ENCODE results near the gene CNPY1. TPM values are rescaled to one million over a fixed set of nuclear protein-coding genes. Genes with fewer than 3 reads are reported as not detected.

CNPY1 gene
- total and polyA plus RNA-seq, 2 experiments from 2014 or later, result not detected

GRCh38 chr7:155526225-155526624, 20.1 kb downstream of the CNPY1 start:
- Histone ChIP-seq H3K36me3 (replicated peaks; ENCODE audit: insufficient read depth, low read depth) (no peaks in the 10 kb centered on the region), H3K27ac (no peak overlapping the region), H3K4me1 (ENCODE audit: insufficient read depth) (no peaks in the 10 kb centered on the region), H4K20me1 (ENCODE audit: insufficient read depth, poor library complexity, severe bottlenecking) (no peaks in the 10 kb centered on the region), H3K4me3 (no peak overlapping the region), H3K27me3 (peaks cover 65% of the 10 kb centered on the region), H3K4me2 (no peak overlapping the region), H3K79me2 (no peaks in the 10 kb centered on the region), H3K9me2 (replicated peaks; ENCODE audit: insufficient read depth) (no peaks in the 10 kb centered on the region), H3K9me3 (ENCODE audit: low read depth) (no peaks in the 10 kb centered on the region), H2AFZ (no peak overlapping the region)
- 76% methylated on average over 13 of the region's 13 CpGs for WGBS (ENCODE audit: low lambda C conversion rate, missing lambda C conversion rate)
- DNase-seq (ENCODE audit: low spot score), result no peak
- TF ChIP-seq CTCF (IDR thresholded peaks at IDR 0.05; ENCODE audit: poor library complexity), result no peak
- no peak for TF ChIP-seq EZH2 (IDR thresholded peaks at IDR 0.05; ENCODE audit: borderline replicate concordance)
- TF ChIP-seq EZH2phosphoT487 (IDR thresholded peaks at IDR 0.05; ENCODE audit: low read depth, severe bottlenecking, unreplicated experiment), result no peak

GRCh38 chr7:155524018-155524556, 22.3 kb downstream of the CNPY1 start:
- no peak overlapping the region for H3K4me3 ChIP-seq
- no peaks in the 10 kb centered on the region for H4K20me1 ChIP-seq (ENCODE audit: insufficient read depth, poor library complexity, severe bottlenecking)
- no peak for DNase-seq (ENCODE audit: low spot score)
- 76% methylated on average over 11 of the region's 11 CpGs for WGBS (ENCODE audit: low lambda C conversion rate, missing lambda C conversion rate)
- H3K9me3 ChIP-seq (ENCODE audit: low read depth), result no peaks in the 10 kb centered on the region
- TF ChIP-seq CTCF (IDR thresholded peaks at IDR 0.05; ENCODE audit: poor library complexity) (no peak), EZH2phosphoT487 (IDR thresholded peaks at IDR 0.05; ENCODE audit: low read depth, severe bottlenecking, unreplicated experiment) (no peak), EZH2 (IDR thresholded peaks at IDR 0.05; ENCODE audit: borderline replicate concordance) (no peak)
- H3K36me3 ChIP-seq (replicated peaks; ENCODE audit: insufficient read depth, low read depth), result no peaks in the 10 kb centered on the region
- no peak overlapping the region for H3K4me2 ChIP-seq
- no peak overlapping the region for H2AFZ ChIP-seq
- H3K4me1 ChIP-seq (ENCODE audit: insufficient read depth), result no peaks in the 10 kb centered on the region
- peaks cover 64% of the 10 kb centered on the region for H3K27me3 ChIP-seq
- H3K27ac ChIP-seq, result no peak overlapping the region
- no peaks in the 10 kb centered on the region for H3K9me2 ChIP-seq (replicated peaks; ENCODE audit: insufficient read depth)
- no peaks in the 10 kb centered on the region for H3K79me2 ChIP-seq

- no peaks in the 10 kb centered on the region for H3K36me3 ChIP-seq (replicated peaks; ENCODE audit: insufficient read depth, low read depth)
- TF ChIP-seq CTCF (IDR thresholded peaks at IDR 0.05; ENCODE audit: poor library complexity) (no peak), EZH2phosphoT487 (IDR thresholded peaks at IDR 0.05; ENCODE audit: low read depth, severe bottlenecking, unreplicated experiment) (no peak), EZH2 (IDR thresholded peaks at IDR 0.05; ENCODE audit: borderline replicate concordance) (no peak)
- H3K4me1 ChIP-seq (ENCODE audit: insufficient read depth), result no peaks in the 10 kb centered on the region
- H3K79me2 ChIP-seq, result no peaks in the 10 kb centered on the region
- 81% methylated on average over 16 of the region's 16 CpGs for WGBS (ENCODE audit: low lambda C conversion rate, missing lambda C conversion rate)
- no peak overlapping the region for H3K4me3 ChIP-seq
- no peak for DNase-seq (ENCODE audit: low spot score)
- no peak overlapping the region for H2AFZ ChIP-seq
- no peaks in the 10 kb centered on the region for H3K9me2 ChIP-seq (replicated peaks; ENCODE audit: insufficient read depth)
- H3K4me2 ChIP-seq, result no peak overlapping the region
- H3K27me3 ChIP-seq, result peaks cover 72% of the 10 kb centered on the region
- H3K27ac ChIP-seq, result no peak overlapping the region
- H4K20me1 ChIP-seq (ENCODE audit: insufficient read depth, poor library complexity, severe bottlenecking), result no peaks in the 10 kb centered on the region
- H3K9me3 ChIP-seq (ENCODE audit: low read depth), result no peaks in the 10 kb centered on the region
Measured at GRCh38 chr7:155523168-155523675, 23.1 kb downstream of the CNPY1 start.

Data from hepatocyte (in vitro differentiated cells).